ENCODE measurements around the gene CRYGN. TPM values are rescaled to one million over a fixed set of nuclear protein-coding genes. Genes with fewer than 3 reads are reported as not detected.

Gene CRYGN
- total RNA-seq, 4 donors from 2014 or later, result 0.19 TPM; not detected in 3

DNA sequence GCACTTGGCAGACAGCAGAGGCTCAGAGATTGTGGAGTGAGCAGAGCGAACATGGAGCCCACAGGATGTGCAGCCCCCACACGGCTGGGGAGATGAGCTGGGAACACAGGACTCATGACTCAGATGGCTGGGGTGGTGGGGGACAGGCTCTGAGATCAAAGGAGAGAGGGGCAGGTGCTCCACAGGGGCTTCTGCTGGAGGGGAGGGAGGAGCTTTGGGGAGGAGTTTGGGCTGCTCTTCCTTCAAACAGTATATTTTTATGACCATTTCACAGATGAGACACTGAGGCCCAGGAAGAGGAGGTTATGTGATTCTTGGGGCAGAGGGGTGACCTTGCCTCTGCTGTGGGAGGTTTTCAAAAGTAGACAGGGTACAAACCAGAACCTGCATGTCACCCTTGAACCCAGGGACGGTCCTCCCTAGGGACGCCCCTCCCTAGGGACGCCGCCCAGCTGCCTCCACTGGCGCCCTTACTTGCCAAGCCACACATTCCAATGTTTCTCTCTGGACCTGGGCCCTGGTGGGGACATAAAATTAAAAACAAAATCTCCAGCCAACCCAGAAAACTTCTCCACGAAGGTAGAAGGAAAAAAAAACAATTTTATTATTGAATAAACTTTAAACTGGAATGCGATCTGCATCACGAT is 981 bp upstream of the CRYGN start:
- Histone ChIP-seq H3K27ac (peak overlapping the region in 3 of 4 donors; percentile 14 to 75 (median 25)), H3K36me3 (no peaks in the 10 kb centered on the region), H3K4me3 (no peak overlapping the region), H3K9me3 (no peaks in the 10 kb centered on the region), H3K27me3 (peaks cover 0 to 47% (median 2%) of the 10 kb centered on the region in 4 donors), H3K4me1 (peaks cover 6 to 27% (median 15%) of the 10 kb centered on the region in 3 donors)
- no peak for TF ChIP-seq POLR2A (IDR thresholded peaks at IDR 0.05)
- TF ChIP-seq, protein P1, sequence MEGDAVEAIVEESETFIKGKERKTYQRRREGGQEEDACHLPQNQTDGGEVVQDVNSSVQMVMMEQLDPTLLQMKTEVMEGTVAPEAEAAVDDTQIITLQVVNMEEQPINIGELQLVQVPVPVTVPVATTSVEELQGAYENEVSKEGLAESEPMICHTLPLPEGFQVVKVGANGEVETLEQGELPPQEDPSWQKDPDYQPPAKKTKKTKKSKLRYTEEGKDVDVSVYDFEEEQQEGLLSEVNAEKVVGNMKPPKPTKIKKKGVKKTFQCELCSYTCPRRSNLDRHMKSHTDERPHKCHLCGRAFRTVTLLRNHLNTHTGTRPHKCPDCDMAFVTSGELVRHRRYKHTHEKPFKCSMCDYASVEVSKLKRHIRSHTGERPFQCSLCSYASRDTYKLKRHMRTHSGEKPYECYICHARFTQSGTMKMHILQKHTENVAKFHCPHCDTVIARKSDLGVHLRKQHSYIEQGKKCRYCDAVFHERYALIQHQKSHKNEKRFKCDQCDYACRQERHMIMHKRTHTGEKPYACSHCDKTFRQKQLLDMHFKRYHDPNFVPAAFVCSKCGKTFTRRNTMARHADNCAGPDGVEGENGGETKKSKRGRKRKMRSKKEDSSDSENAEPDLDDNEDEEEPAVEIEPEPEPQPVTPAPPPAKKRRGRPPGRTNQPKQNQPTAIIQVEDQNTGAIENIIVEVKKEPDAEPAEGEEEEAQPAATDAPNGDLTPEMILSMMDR (IDR thresholded peaks at IDR 0.05), result no peak
- DNase-seq, result no peak
- intact Hi-C loops (cut with DNase I), result no loop called here
- WGBS, 2 donors, result 43 to 57% methylated on average over 4 to 10 of the region's 10 CpGs

DNA sequence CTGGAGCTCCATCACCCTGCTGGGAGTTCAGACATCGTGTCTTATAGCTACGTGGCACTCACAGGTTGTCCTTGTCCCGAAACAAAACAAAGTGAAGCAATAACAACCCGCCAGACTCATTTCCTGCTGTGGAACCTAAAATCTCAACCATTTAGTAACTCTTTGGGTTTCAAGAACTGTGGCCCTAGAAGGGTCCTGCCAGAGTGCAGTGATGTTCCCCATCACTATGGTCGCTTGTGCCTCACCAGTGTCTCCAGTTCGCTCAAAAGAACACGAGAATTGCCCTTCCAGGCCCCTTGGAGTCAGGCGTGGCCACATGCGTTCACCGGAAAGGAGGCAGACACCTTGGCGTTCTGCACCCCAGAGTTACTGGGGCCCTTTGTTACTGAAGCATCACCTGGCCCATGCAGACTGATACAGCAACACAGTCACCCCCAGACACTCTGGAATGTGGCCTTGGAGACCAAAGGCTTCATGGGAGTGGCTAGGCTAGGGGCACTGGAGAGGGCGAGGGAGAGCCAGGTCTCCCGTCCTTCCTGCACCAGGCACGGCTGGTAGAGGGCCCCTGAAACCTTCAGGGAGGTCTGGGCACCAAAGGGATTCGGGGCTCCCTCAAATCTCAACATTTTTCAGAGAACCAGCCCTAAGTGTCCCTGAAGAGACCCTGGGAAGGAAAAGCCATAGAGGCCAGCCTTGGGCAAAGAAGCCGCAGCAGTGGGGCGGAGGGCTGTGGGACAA is 908 bp downstream of the CRYGN start:
- Histone ChIP-seq H3K4me3 (no peak overlapping the region), H3K27ac (no peak overlapping the region), H3K4me1 (peaks cover 6 to 27% (median 15%) of the 10 kb centered on the region in 3 donors), H3K36me3 (no peaks in the 10 kb centered on the region), H3K9me3 (no peaks in the 10 kb centered on the region), H3K27me3 (peaks cover 0 to 47% (median 2%) of the 10 kb centered on the region in 4 donors)
- TF ChIP-seq, protein P1 (IDR thresholded peaks at IDR 0.05), result no peak
- no peak for TF ChIP-seq POLR2A (IDR thresholded peaks at IDR 0.05)
- DNase-seq, result no peak
- intact Hi-C loops (cut with DNase I), result no loop called here
- WGBS, 2 donors, result 84 to 86% methylated on average over 7 to 12 of the region's 17 CpGs

DNA sequence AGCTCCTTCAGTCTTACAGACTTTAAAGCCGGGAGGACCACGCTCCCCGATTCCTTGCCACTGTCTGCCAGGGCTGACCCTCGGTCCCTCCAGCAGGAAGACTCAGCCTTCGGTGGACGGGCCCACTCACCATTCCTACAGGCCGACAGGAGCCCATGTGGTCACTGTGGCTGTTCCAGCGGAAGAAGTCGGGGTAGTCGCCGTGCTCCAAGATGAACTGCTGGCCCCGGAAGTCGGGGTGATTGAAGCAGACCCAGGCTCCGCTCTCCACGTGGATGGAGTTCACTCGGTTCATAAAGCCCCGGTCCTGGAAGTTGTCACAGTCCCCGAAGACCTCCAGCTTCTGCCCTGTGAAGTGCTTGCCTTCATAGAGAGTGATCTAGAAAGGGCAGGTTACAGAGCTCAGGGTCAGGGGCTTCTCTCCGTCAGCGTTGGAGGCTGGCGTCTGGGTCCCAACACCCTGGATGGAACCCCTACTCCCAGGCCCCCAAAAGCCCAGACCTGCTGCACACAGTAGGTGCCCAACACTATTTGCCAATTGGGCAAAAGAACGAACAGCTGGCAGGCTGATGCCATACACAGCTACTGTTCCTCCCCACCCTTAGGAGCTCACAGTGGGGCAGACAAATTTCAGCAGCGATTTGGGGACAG is 1.9 kb downstream of the CRYGN start:
- Histone ChIP-seq H3K36me3 (no peaks in the 10 kb centered on the region), H3K27me3 (peaks cover 0 to 51% (median 2%) of the 10 kb centered on the region in 4 donors), H3K4me3 (no peak overlapping the region), H3K4me1 (peaks cover 6 to 35% (median 17%) of the 10 kb centered on the region in 3 donors), H3K27ac (peak overlapping the region in 1 of 4 donors; percentile 84), H3K9me3 (no peaks in the 10 kb centered on the region)
- TF ChIP-seq POLR2A (IDR thresholded peaks at IDR 0.05), result no peak
- TF ChIP-seq, protein P1 (IDR thresholded peaks at IDR 0.05), result no peak
- intact Hi-C loops (cut with DNase I), result no loop called here
- DNase-seq, result no peak
- WGBS, 2 donors, result 92 to 97% methylated on average over 13 to 16 of the region's 23 CpGs

DNA sequence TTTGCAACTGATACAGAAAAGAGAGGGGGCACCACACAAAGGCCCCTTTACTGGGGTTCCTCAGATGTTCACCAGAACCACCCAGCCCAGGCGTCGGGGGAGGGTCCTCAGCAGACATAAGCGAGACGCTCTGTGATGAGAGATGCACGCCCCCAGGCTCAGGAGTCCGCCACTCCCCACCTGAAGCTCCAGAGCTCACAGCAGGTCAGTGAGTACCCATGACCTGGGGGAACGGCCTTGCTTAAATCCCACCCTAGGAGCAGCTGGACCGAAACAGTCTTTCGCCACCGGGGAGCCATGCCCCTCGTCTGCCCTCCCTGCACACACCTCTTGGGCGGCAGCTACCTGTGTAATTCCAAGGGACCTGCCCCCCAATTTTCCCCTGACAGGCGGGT is 2.8 kb downstream of the CRYGN start:
- Histone ChIP-seq H3K9me3 (no peaks in the 10 kb centered on the region), H3K4me1 (peaks cover 6 to 40% (median 20%) of the 10 kb centered on the region in 3 donors), H3K27ac (peak overlapping the region in 3 of 4 donors; percentile 25 to 84 (median 68)), H3K27me3 (peaks cover 0 to 50% (median 2%) of the 10 kb centered on the region in 4 donors), H3K4me3 (no peak overlapping the region), H3K36me3 (no peaks in the 10 kb centered on the region)
- WGBS, 2 donors, result 76 to 90% methylated on average over 12 to 13 of the region's 13 CpGs
- TF ChIP-seq, protein P1 (IDR thresholded peaks at IDR 0.05), result no peak
- TF ChIP-seq POLR2A (IDR thresholded peaks at IDR 0.05), result no peak
- DNase-seq, result no peak
- intact Hi-C loops (cut with DNase I), result no loop called here

Measured in esophagus squamous epithelium (tissue), 5 donors.